Upper lobe of left lung (tissue), 6 donors: ENCODE data around the gene CLHC1. TPM values are rescaled to one million over a fixed set of nuclear protein-coding genes. Genes with fewer than 3 reads are reported as not detected.

Experiments used
- ATAC-seq, 2 donors: fragments of 200-7000 bp; cut with Tn5 transposase; one replicate each; pipeline ENCODE4 v1.9.1; 2022; ENCODE audit warnings: mild to moderate bottlenecking in 2 of 2, moderate library complexity in 2 of 2; ENCODE audit not compliant: low FRiP score in 2 of 2
- DNase-seq, 2 donors: peaks; one replicate each; pipeline ENCODE4 v3.0.0-alpha.2; 2019 to 2020
- H3K27ac ChIP-seq, 4 donors: fragments of 200-600 bp; sonication (generic); one replicate each; pipeline ENCODE4 v1.5.1; 2016 to 2019
- H3K27me3 ChIP-seq, 4 donors: fragments of 200-600 bp; sonication (generic); one replicate each; pipeline ENCODE4 v1.5.1; 2017 to 2019
- H3K36me3 ChIP-seq, 4 donors: fragments of 200-600 bp; sonication (generic); one replicate each; pipeline ENCODE4 v1.5.1; 2016 to 2019
- H3K4me1 ChIP-seq, 4 donors: fragments of 200-600 bp; sonication (generic); one replicate each; pipeline ENCODE4 v1.5.1; 2018 to 2019
- H3K4me3 ChIP-seq, 4 donors: fragments of 200-600 bp; sonication (generic); one replicate each; pipeline ENCODE4 v1.5.1; 2017 to 2019; ENCODE audit warnings: mild to moderate bottlenecking in 2 of 4, moderate library complexity in 1 of 4
- H3K9me3 ChIP-seq, 4 donors: fragments of 200-600 bp; sonication (generic); one replicate each; pipeline ENCODE4 v1.5.1; 2018 to 2019
- EP300 ChIP-seq, 4 donors: sonication (generic); formaldehyde crosslinking; IDR thresholded peaks; one replicate each; pipeline ENCODE4 v1.5.1; 2017; ENCODE audit warnings: antibody characterized with exemption in 4 of 4, control low read depth in 2 of 4
- POLR2A ChIP-seq, 4 donors: fragments of 450-650 bp; IDR thresholded peaks; one replicate each; pipeline ENCODE4 v1.5.1; 2016 to 2017; ENCODE audit warnings: antibody characterized with exemption in 4 of 4, mild to moderate bottlenecking in 2 of 4
- POLR2AphosphoS5 ChIP-seq, 2 donors: sonication (generic); formaldehyde crosslinking; IDR thresholded peaks; one replicate each; pipeline ENCODE4 v1.5.1; 2017; ENCODE audit warnings: antibody characterized with exemption in 2 of 2
- WGBS, 2 donors: methylation state at CpG; one replicate each; pipeline ENCODE4 v1.1.5; 2017 to 2018; 5-methylcytosine and 5-hydroxymethylcytosine counted together
- total RNA-seq, 6 donors: library from RNA; depleted of rRNA in 4 of 6; stranded (reverse); fragments of >200 nt in 4 of 6; gene quantifications; one replicate each; pipeline versions ENCODE4 v1.1.0 to v1.2.1, GENCODE V29; 2016 to 2021
- TF ChIP-seq, protein P1 (sequence below), 6 experiments: fragments of 450-650 bp in 4 of 6; fragments of 200-600 bp in 2 of 6; sonication (generic) in 2 of 6; IDR thresholded peaks; one replicate each; pipeline ENCODE4 v1.5.1; 2016 to 2019; ENCODE audit warnings: antibody characterized with exemption in 6 of 6
- donor health status: DM: no; HTN: no; CAD: no; lungs with moderate emphysema.
- donor health status: DM: no; HTN: yes; CAD: no; lungs with severe emphysema.

CLHC1 gene
- total RNA-seq, 6 donors from 2014 or later, result 3.7 to 27.1 (median 11.9) TPM

DNA sequence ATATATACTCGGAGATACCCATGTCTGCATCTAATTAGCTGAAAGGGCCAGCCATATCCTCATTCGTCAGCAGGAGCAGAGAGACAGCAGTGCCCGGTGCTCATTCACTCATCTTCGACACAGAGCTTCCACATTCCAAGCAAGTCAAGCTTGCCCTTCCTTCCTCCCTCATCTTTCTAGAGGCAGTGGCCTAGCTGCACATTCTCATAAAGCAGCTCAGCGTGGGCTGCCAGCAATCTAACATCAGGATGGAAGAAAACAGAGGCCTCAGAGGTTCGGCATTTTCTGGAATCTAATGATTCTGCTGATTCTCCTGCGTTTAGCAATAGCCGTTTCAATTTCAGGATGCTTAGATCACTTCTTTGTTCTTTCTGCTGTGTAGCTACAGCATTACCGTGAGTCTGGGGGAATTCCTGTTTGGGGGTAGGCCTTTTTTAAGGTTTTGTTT is 68.8 kb downstream of the CLHC1 start:
- no peak overlapping the region for H3K4me3 ChIP-seq
- ATAC-seq, result no peak
- WGBS, 2 donors, result 39 to 50% methylated on average over 9 of the region's 9 CpGs

DNA sequence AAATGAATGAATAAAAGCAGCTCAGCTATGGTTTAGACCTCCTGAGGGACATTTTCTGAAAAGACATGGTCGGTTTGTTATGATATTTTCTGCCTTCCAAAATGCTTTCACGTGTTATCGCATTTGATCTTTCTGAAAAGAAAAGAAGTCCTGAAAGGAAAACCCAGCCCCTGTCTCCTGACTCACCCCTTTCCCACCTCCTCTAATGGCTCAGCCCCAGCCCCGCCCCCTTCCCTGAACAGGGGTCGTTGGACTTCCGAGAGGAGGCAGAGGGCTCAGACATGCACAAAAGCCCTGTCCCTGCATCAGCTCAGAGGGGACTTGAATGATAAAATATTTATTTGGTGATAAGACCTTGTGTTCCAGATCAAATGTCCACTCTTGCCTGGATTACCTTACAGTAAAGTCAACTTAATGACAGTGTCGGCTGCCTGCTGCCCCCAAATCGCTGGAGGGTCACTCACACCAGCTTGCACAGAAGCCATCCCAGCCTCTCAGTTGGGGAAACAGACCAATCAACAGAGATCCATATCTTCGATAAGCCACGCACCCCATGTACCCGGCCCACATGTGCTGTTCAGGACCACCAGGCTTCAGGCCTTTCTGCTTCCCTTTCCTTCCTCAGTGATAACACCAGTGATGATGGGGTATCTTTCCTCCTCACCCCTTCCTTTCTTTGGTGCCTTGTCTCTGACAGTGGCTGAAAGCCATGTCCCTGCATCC is 69.6 kb downstream of the CLHC1 start:
- ATAC-seq, result no peak
- 67 to 75% methylated on average over 9 to 11 of the region's 11 CpGs for WGBS, 2 donors
- Histone ChIP-seq H3K9me3 (no peaks in the 10 kb centered on the region), H3K4me1 (peaks cover 72 to 80% (median 74%) of the 10 kb centered on the region in 4 donors), H3K4me3 (no peak overlapping the region), H3K27ac (peak overlapping the region; percentile 59 to 78 (median 69)), H3K36me3 (no peaks in the 10 kb centered on the region), H3K27me3 (no peaks in the 10 kb centered on the region)
- no peak for DNase-seq
- TF ChIP-seq, protein P1, sequence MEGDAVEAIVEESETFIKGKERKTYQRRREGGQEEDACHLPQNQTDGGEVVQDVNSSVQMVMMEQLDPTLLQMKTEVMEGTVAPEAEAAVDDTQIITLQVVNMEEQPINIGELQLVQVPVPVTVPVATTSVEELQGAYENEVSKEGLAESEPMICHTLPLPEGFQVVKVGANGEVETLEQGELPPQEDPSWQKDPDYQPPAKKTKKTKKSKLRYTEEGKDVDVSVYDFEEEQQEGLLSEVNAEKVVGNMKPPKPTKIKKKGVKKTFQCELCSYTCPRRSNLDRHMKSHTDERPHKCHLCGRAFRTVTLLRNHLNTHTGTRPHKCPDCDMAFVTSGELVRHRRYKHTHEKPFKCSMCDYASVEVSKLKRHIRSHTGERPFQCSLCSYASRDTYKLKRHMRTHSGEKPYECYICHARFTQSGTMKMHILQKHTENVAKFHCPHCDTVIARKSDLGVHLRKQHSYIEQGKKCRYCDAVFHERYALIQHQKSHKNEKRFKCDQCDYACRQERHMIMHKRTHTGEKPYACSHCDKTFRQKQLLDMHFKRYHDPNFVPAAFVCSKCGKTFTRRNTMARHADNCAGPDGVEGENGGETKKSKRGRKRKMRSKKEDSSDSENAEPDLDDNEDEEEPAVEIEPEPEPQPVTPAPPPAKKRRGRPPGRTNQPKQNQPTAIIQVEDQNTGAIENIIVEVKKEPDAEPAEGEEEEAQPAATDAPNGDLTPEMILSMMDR (IDR thresholded peaks at IDR 0.05), result no peak
- TF ChIP-seq EP300 (IDR thresholded peaks at IDR 0.05) (no peak), POLR2AphosphoS5 (IDR thresholded peaks at IDR 0.05) (no peak), POLR2A (IDR thresholded peaks at IDR 0.05) (no peak)

More for the DNA sequence above, 68.8 kb downstream of the CLHC1 start:
- no peaks in the 10 kb centered on the region for H3K9me3 ChIP-seq
- no peaks in the 10 kb centered on the region for H3K27me3 ChIP-seq
- H3K27ac ChIP-seq, result peak overlapping the region; percentile 59 to 78 (median 69)
- TF ChIP-seq EP300 (IDR thresholded peaks at IDR 0.05) (no peak), POLR2AphosphoS5 (IDR thresholded peaks at IDR 0.05) (no peak)
- peaks cover 73 to 77% (median 74%) of the 10 kb centered on the region in 4 donors for H3K4me1 ChIP-seq
- no peaks in the 10 kb centered on the region for H3K36me3 ChIP-seq
- no peak for DNase-seq

DNA sequence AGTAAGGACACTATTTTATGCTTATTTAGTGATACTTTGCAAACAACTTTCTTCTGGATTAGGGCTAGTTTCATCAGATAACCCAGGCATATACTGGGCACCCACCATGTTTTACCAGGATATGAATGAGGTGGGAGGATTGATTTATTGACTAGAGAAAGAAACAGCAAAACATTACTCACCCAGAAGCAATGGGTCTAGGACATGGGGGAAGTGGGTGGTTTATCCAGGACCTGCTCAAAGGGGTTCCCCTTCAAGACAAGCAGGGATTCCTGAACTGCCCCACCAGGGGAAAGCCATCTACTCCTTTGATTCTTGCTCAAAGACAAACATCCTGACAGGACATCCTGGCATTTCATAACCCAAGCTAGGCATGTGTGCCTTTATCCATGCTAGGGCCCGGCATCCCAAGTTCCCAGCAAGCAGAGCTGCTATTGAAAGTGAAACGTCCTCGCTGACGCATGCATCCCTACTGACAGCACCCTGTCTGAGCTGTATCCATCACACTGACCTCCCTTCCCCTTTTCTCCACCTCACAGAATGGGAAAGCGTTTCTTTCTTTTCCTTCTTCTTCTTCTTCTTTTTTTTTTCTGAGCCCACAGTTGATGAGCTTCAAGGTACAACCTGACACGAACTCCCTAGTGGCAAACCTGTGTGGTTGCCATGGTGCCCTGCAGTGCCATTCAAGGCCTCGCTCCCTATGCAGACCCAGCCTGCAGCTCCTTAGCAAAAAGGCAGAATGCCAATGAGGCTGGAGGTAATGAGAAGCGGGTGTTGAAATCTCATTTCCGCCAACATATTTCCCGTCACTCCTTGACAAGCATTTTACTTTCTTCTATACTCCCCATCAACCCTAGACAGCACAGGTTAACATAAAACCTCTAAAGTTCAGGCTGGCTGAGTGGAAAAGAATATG is 70.5 kb downstream of the CLHC1 start:
- WGBS, 2 donors, result 23 to 47% methylated on average over 10 of the region's 10 CpGs
- no peaks in the 10 kb centered on the region for H3K36me3 ChIP-seq
- H3K9me3 ChIP-seq, result no peaks in the 10 kb centered on the region
- TF ChIP-seq POLR2A (IDR thresholded peaks at IDR 0.05), result no peak
- TF ChIP-seq, protein P1 (IDR thresholded peaks at IDR 0.05), result peak in 1 of 6 experiments; percentile 22
- peak; percentile 56 to 73 for TF ChIP-seq POLR2AphosphoS5 (IDR thresholded peaks at IDR 0.05)
- peak in 3 of 4 donors; percentile 50 to 74 (median 65) for TF ChIP-seq EP300 (IDR thresholded peaks at IDR 0.05)
- peak overlapping the region in 1 of 4 donors; percentile 15 for H3K4me3 ChIP-seq
- ATAC-seq, result peak; percentile 45 to 60
- H3K27ac ChIP-seq, result peak overlapping the region; percentile 59 to 78 (median 69)
- H3K4me1 ChIP-seq, result peaks cover 78 to 88% (median 80%) of the 10 kb centered on the region in 4 donors
- DNase-seq, result peak in 1 of 2 donors; percentile 82
- no peaks in the 10 kb centered on the region for H3K27me3 ChIP-seq

DNA sequence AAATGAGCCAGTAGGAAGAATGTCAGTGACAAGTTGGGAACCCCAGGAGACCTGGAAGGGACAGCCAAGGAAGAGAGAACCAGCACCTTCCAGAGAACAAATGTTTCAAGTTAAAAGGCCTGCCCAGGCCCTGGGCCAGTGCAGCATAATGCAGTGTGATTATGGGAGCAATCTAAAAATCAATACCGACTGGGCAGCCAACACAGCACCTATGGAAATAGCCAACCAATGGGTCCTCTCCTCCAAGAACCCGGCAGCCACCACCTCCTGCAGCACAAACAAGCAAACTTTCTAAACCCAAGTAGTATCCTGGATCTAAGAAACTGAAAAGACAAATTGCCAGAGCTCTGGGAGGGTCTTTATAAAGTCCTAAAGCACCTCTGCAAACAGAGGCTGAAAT is 71.7 kb downstream of the CLHC1 start:
- WGBS, 2 donors, result 92 to 94% methylated on average over 2 of the region's 2 CpGs
- no peak for TF ChIP-seq POLR2AphosphoS5 (IDR thresholded peaks at IDR 0.05)
- no peak for TF ChIP-seq EP300 (IDR thresholded peaks at IDR 0.05)
- TF ChIP-seq POLR2A (IDR thresholded peaks at IDR 0.05), result no peak
- TF ChIP-seq, protein P1 (IDR thresholded peaks at IDR 0.05), result no peak
- no peak for DNase-seq
- H3K36me3 ChIP-seq, result no peaks in the 10 kb centered on the region
- no peaks in the 10 kb centered on the region for H3K9me3 ChIP-seq
- no peak overlapping the region for H3K4me3 ChIP-seq
- peak overlapping the region; percentile 59 to 78 (median 69) for H3K27ac ChIP-seq
- peaks cover 84 to 94% (median 89%) of the 10 kb centered on the region in 4 donors for H3K4me1 ChIP-seq
- H3K27me3 ChIP-seq, result no peaks in the 10 kb centered on the region
- no peak for ATAC-seq

DNA sequence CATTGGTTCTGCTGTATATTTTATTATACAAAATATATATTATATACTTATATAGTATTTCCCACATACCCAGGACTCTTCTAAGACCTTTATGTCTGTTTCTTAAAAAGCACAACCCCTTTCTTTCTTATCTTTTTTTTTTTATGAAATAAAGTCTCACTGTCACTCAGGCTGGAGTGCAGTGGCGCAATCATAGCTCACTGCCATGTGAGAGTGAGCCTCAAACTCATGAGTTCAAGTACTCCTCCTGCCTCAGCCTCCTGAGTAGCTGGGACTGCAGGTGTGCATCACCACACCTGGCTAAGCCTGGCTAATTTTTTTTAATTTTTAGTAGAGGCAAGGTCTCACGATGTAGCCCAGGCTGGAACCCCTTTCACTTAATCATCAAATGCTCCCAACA is 72.3 kb downstream of the CLHC1 start:
- 94 to 100% methylated on average over 2 of the region's 2 CpGs for WGBS, 2 donors
- no peak for ATAC-seq

More for the DNA sequence above, 72.3 kb downstream of the CLHC1 start:
- Histone ChIP-seq H3K4me1 (peaks cover 81 to 91% (median 90%) of the 10 kb centered on the region in 4 donors), H3K4me3 (no peak overlapping the region), H3K27me3 (no peaks in the 10 kb centered on the region), H3K27ac (peak overlapping the region in 3 of 4 donors; percentile 72 to 78 (median 78)), H3K9me3 (no peaks in the 10 kb centered on the region), H3K36me3 (no peaks in the 10 kb centered on the region)
- no peak for TF ChIP-seq POLR2AphosphoS5 (IDR thresholded peaks at IDR 0.05)
- TF ChIP-seq, protein P1 (IDR thresholded peaks at IDR 0.05), result no peak
- no peak for TF ChIP-seq EP300 (IDR thresholded peaks at IDR 0.05)
- no peak for TF ChIP-seq POLR2A (IDR thresholded peaks at IDR 0.05)
- no peak for DNase-seq
